HCT116 (cell line): ENCODE measurements around the gene ABHD2. TPM values are rescaled to one million over a fixed set of nuclear protein-coding genes. Genes with fewer than 3 reads are reported as not detected.

Experiments used
- ATAC-seq: fragments of 200-7000 bp; cut with Tn5 transposase; 2 replicates; pipeline ENCODE4 v1.9.1; 2020; ENCODE audit warnings: mild to moderate bottlenecking, moderate library complexity
- BruUV-seq: library from RNA; stranded (reverse); fragments of 400-500 nt; replicated peaks from 2 replicates; lab custom pipeline; 2021; lab: Mats Ljungman, UMichigan
- CTCF ChIA-PET: fragments of 300-600 bp; sonication (Branson Sonifier 250); formaldehyde crosslinking; loops from one replicate; lab custom pipeline; 2021; ENCODE audit warnings: antibody characterized with exemption; lab: Charles Lee
- POLR2A ChIA-PET: fragments of 300-600, 350-600 bp; sonication (Branson Sonifier 250); formaldehyde crosslinking; loops from one replicate; lab custom pipeline; 2021; ENCODE audit warnings: antibody characterized with exemption; lab: Charles Lee
- RAD21 ChIA-PET, 2 experiments: fragments of 300-600 bp; sonication (Branson Sonifier 250); formaldehyde crosslinking; loops; one replicate each; lab custom pipeline; 2023; ENCODE audit warnings: low total read pairs in 2 of 2; ENCODE audit not compliant: uncharacterized antibody in 2 of 2, unreplicated experiment in 2 of 2, low non-redundant PET in 1 of 2; lab: Charles Lee
- DNase-seq: peaks from one replicate; pipeline ENCODE4 v3.0.0-alpha.2; 2010; ENCODE audit warnings: low read depth, low spot score
- H2AFZ ChIP-seq: fragments of 200-600 bp; shearing (Covaris generic), sonication (generic); 2 replicates; pipeline ENCODE4 v1.6.1; 2017; ENCODE audit warnings: low read depth, mixed run types, mixed read lengths, antibody characterized with exemption, low read length; ENCODE audit not compliant: poor library complexity, severe bottlenecking
- H3K27ac ChIP-seq: 2 replicates; pipeline ENCODE4 v1.5.1; 2012; ENCODE audit warnings: low read depth, low read length
- H3K27me3 ChIP-seq: fragments of 200-600 bp; sonication (generic); 2 replicates; pipeline ENCODE4 v1.6.1; 2016; ENCODE audit warnings: mixed run types, low read length, mixed read lengths; ENCODE audit not compliant: insufficient read depth
- H3K36me3 ChIP-seq, 2 experiments: fragments of 200-500 bp in 1 of 2; fragments of 200-600 bp in 1 of 2; sonication (Bioruptor generic) in 1 of 2; sonication (generic) in 1 of 2; 2 replicates each; pipeline versions ENCODE4 v1.5.1 to v1.6.1; 2014 to 2016; ENCODE audit warnings: low read length in 2 of 2, inconsistent platforms in 1 of 2, mixed read lengths in 1 of 2, mixed run types in 1 of 2; ENCODE audit not compliant: insufficient read depth in 2 of 2, control insufficient read depth in 1 of 2
- H3K4me1 ChIP-seq, 2 experiments: fragments of 200-600 bp in 1 of 2; sonication (generic) in 1 of 2; 2 replicates each; pipeline versions ENCODE4 v1.5.1 to v1.6.1; 2012 to 2017; ENCODE audit warnings: low read length in 2 of 2, inconsistent platforms in 1 of 2, mild to moderate bottlenecking in 1 of 2, mixed read lengths in 1 of 2, mixed run types in 1 of 2, moderate library complexity in 1 of 2; ENCODE audit not compliant: insufficient read depth in 2 of 2, control insufficient read depth in 1 of 2
- H3K4me2 ChIP-seq: fragments of 200-600 bp; sonication (generic); 2 replicates; pipeline ENCODE4 v1.6.1; 2017; ENCODE audit warnings: mixed run types, low read length, mixed read lengths
- H3K4me3 ChIP-seq, 2 experiments: fragments of 200-600 bp in 1 of 2; sonication (generic) in 1 of 2; replicated peaks in 1 of 2; 2 replicates each; pipeline ENCODE4 v1.5.1; 2011 to 2016; ENCODE audit warnings: low read length in 2 of 2, control low read depth in 1 of 2, low read depth in 1 of 2, mild to moderate bottlenecking in 1 of 2, mixed read lengths in 1 of 2, mixed run types in 1 of 2
- H3K79me2 ChIP-seq: fragments of 200-600 bp; sonication (generic); 2 replicates; pipeline ENCODE4 v1.6.1; 2017; ENCODE audit warnings: mild to moderate bottlenecking, mixed run types, low read length, moderate library complexity, mixed read lengths; ENCODE audit not compliant: insufficient read depth
- H3K9ac ChIP-seq: fragments of 200-600 bp; sonication (generic); 2 replicates; pipeline ENCODE4 v1.6.1; 2016; ENCODE audit warnings: low read length, mixed read lengths
- H3K9me2 ChIP-seq: fragments of 200-600 bp; sonication (generic), shearing (Covaris generic); 2 replicates; pipeline ENCODE4 v1.6.1; 2017; ENCODE audit warnings: mixed run types, mild to moderate bottlenecking, moderate library complexity; ENCODE audit not compliant: insufficient read depth
- H3K9me3 ChIP-seq, 2 experiments: fragments of 200-500 bp in 1 of 2; fragments of 200-600 bp in 1 of 2; sonication (Bioruptor generic) in 1 of 2; sonication (generic) in 1 of 2; 2 replicates each; pipeline ENCODE4 v1.6.1; 2014 to 2017; ENCODE audit warnings: low read length in 2 of 2, mixed read lengths in 2 of 2, inconsistent platforms in 1 of 2, low read depth in 1 of 2, mild to moderate bottlenecking in 1 of 2, mixed run types in 1 of 2, moderate library complexity in 1 of 2; ENCODE audit not compliant: control insufficient read depth in 1 of 2, insufficient read depth in 1 of 2
- H4K20me1 ChIP-seq: fragments of 200-600 bp; sonication (generic), shearing (Covaris generic); 2 replicates; pipeline ENCODE4 v1.6.1; 2017; ENCODE audit warnings: mixed run types, mild to moderate bottlenecking, moderate library complexity; ENCODE audit not compliant: insufficient read depth
- CTCF ChIP-seq, 3 experiments: fragments of 200-600 bp in 1 of 3; sonication (generic) in 1 of 3; IDR thresholded peaks in 2 of 3; conservative IDR thresholded peaks in 1 of 3; 2 replicates each; pipeline ENCODE4 v1.5.1; 2012 to 2017; ENCODE audit warnings: low read depth in 2 of 3, low read length in 2 of 3, antibody characterized with exemption in 1 of 3, borderline replicate concordance in 1 of 3, control low read depth in 1 of 3, mild to moderate bottlenecking in 1 of 3, mixed read lengths in 1 of 3, mixed run types in 1 of 3, moderate library complexity in 1 of 3; ENCODE audit not compliant: insufficient read depth in 1 of 3
- EGR1 ChIP-seq: IDR thresholded peaks from 2 replicates; pipeline ENCODE4 v1.6.1; 2012; ENCODE audit warnings: low read depth
- ELF1 ChIP-seq: IDR thresholded peaks from 2 replicates; pipeline ENCODE4 v1.6.1; 2012; ENCODE audit warnings: low read depth, borderline replicate concordance
- EZH2 ChIP-seq: fragments of 200-600 bp; sonication (generic); IDR thresholded peaks from 2 replicates; pipeline ENCODE4 v1.6.1; 2017; ENCODE audit warnings: antibody characterized with exemption, mixed run types
- JUND ChIP-seq: IDR thresholded peaks from 2 replicates; pipeline ENCODE4 v1.6.1; 2012
- RAD21 ChIP-seq: IDR thresholded peaks from 2 replicates; pipeline ENCODE4 v1.6.1; 2012; ENCODE audit warnings: low read depth, mild to moderate bottlenecking
- intact Hi-C: fragments of 100-400 bp; cut with micrococcal nuclease; formaldehyde crosslinking; loops from 2 replicates; pipeline ENCODE4 v1.10.0; 2022
- total RNA-seq: library from RNA; stranded (reverse); gene quantifications from one replicate; pipeline ENCODE4 v1.2.1, GENCODE V29; 2021; ENCODE audit not compliant: unreplicated experiment

The ABHD2 gene
- total RNA-seq, 1 experiment from 2014 or later = 40.8 TPM

- BruUV-seq = no TSS peak
Measured at GRCh38 chr15:89136818-89137772, 48.8 kb downstream of the ABHD2 start.

More at GRCh38 chr15:89136818-89137772, 48.8 kb downstream of the ABHD2 start:
- ATAC-seq (no peak), DNase-seq (no peak)
- CTCF ChIA-PET = interaction anchor here (1.1 to 2.4 kb wide), 2 partner anchors 7 to 41 kb away, joined by 3 to 7 read pairs; no protein-coding TSS in a partner anchor
- H3K9me2 ChIP-seq = no peaks in the 10 kb centered on the region
- H3K4me1 ChIP-seq = no peaks in the 10 kb centered on the region
- TF ChIP-seq JUND (no peak), EGR1 (no peak), CTCF (IDR thresholded peaks at IDR 0.05 in 2 of 3, conservative IDR thresholded peaks at IDR 0.05 in 1 of 3; ENCODE audit: borderline replicate concordance in 1 of 3, insufficient read depth in 1 of 3, low read depth in 2 of 3, low read length in 2 of 3) (no peak), ELF1 (no peak), EZH2 (no peak), RAD21 (no peak)
- POLR2A ChIA-PET = no interaction called here
- no peak overlapping the region for H2AFZ ChIP-seq
- no peaks in the 10 kb centered on the region for H3K79me2 ChIP-seq
- H3K27ac ChIP-seq = no peak overlapping the region
- no peaks in the 10 kb centered on the region for H3K9me3 ChIP-seq
- no peak overlapping the region for H3K4me2 ChIP-seq
- H3K36me3 ChIP-seq = no peaks in the 10 kb centered on the region
- no peaks in the 10 kb centered on the region for H3K27me3 ChIP-seq
- no peak overlapping the region for H3K4me3 ChIP-seq
- RAD21 ChIA-PET = no interaction called here
- intact Hi-C loops = loop anchor here (5.0 kb wide), 1 partner anchor 40 kb away; no protein-coding TSS in a partner anchor
- no peak overlapping the region for H3K9ac ChIP-seq
- H4K20me1 ChIP-seq = no peaks in the 10 kb centered on the region
